T47D (cell line): ENCODE results near the gene MRPL43.

Experiments
- DNase-seq, 2 experiments: peaks; one replicate each; pipeline versions ENCODE4 v3.0.0 to v3.0.0-alpha.2; 2011 to 2012; ENCODE audit warnings: low read depth in 1 of 2, low spot score in 1 of 2
- JUND ChIP-seq: IDR thresholded peaks from 2 replicates; pipeline ENCODE4 v1.6.1; 2012; ENCODE audit warnings: low read depth
- in situ Hi-C: cut with HindIII; loops from 2 replicates; pipeline ENCODE4 v1.10.0; 2016; ENCODE audit warnings: low sequenced_read_pairs, low pct_unique_long_range_greater_than_20kb

Gene MRPL43

DNA sequence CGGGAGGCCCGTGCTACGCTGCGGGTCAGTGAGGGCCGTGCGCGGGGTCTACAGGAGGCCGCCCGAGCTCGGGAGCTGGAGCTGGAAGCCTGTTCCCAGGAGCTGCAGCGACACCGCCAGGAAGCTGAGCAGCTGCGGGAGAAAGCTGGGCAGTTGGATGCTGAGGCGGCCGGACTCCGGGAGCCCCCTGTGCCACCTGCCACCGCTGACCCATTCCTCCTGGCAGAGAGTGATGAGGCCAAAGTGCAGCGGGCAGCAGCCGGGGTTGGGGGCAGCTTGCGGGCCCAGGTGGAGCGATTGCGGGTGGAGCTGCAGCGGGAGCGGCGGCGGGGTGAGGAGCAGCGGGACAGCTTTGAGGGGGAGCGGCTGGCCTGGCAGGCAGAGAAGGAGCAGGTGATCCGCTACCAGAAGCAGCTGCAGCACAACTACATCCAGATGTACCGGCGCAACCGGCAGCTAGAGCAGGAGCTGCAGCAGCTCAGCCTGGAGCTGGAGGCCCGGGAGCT, 19.3 kb upstream of the MRPL43 start:
- DNase-seq, result no peak
- in situ Hi-C loops, result no loop called here
- TF ChIP-seq JUND, result no peak

DNA sequence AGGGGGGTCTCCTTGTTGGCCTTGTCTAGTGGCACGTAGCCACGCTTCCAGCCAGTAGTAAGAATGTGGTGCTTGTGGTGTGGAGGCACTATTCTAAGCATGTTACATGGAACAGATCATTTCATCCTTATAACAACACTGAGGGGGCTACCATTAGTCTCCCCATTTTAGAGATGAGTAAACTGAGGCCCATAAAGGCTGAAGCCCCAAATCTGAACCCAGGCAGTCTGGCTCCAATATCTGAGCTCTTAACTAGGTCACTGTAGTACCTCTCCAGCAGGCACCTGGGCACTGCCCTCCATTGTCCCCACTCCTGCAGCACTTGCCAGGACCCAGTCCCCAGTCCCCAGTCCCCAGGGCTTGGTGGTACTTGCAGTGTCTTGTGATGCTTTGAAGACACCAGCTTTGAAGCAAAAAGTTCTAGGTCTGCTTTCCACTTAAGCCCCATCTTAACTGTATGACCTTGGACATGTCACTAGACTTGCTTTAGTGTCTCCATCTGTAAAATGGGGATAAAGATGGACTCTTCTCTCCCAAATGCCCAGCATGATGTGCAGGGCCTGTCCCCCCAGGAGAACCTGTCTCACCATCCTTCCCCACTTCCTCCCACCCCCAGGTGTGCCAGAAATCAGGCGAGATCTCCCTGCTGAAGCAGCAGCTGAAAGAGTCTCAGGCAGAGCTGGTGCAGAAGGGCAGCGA, 18.7 kb upstream of the MRPL43 start:
- DNase-seq, result no peak
- in situ Hi-C loops, result no loop called here
- no peak for TF ChIP-seq JUND

DNA sequence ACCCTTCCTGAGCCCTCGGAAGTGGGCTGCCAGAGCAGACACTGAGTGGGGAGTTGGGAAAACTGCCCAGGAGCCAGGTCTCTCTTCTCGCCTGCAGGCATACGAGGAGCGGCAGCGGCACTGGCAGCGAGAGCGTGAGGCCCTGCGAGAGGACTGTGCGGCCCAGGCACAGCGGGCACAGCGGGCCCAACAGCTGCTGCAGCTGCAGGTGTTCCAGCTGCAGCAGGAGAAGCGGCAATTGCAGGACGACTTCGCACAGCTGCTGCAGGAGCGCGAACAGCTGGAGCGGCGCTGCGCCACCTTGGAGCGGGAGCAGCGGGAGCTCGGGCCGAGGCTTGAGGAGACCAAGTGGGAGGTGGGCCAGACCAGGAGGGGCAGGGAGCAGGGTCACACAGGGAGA, 18.1 kb upstream of the MRPL43 start:
- no peak for TF ChIP-seq JUND
- DNase-seq, result no peak
- in situ Hi-C loops, result no loop called here

DNA sequence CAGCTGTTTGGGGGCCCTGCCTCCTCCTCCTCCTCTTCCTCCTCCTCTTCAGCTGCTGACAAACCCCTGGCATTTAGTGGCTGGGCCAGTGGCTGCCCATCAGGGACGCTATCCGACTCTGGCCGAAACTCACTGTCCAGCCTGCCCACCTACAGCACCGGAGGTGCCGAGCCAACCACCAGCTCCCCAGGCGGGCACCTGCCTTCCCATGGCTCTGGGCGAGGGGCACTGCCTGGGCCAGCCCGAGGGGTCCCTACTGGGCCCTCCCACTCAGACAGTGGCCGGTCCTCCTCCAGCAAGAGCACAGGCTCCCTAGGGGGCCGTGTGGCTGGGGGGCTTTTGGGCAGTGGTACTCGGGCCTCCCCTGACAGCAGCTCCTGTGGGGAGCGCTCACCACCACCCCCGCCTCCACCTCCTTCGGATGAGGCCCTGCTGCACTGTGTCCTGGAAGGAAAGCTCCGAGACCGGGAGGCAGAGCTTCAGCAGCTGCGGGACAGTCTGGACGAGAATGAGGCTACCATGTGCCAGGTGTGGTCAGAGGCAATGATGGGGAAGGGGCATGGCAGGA, 16.4 kb upstream of the MRPL43 start:
- in situ Hi-C loops, result no loop called here
- TF ChIP-seq JUND, result no peak
- DNase-seq, result no peak

DNA sequence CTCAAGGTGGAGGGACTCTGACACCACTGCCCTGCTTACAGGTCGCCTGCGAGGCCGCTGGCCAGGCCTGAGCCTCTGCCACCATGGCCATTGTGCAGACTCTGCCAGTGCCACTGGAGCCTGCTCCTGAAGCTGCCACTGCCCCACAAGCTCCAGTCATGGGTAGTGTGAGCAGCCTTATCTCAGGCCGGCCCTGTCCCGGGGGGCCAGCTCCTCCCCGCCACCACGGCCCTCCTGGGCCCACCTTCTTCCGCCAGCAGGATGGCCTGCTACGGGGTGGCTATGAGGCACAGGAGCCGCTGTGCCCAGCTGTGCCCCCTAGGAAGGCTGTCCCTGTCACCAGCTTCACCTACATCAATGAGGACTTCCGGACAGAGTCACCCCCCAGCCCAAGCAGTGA, 15.2 kb upstream of the MRPL43 start:
- no peak for DNase-seq
- no peak for TF ChIP-seq JUND
- in situ Hi-C loops, result no loop called here

DNA sequence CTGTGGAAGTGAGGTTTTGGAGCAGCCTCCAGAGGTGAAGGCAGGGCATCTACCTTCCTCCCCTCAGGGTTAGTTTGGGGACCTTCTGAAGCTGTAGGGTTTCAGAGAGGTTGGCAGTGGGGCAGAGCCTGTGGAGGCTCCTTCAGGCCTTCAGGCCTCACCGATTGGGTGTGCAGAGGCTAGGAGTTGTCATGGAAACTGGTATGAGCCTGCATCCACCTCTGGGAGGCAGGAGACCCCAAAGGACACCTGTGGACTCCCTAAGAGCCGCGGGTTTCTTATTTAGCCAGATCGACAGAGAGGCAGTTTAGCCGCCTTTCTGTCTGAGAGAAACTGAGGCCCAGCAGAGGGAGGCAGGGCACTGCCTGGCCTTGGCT, 14.3 kb upstream of the MRPL43 start:
- in situ Hi-C loops, result no loop called here
- DNase-seq, result no peak
- TF ChIP-seq JUND, result no peak

DNA sequence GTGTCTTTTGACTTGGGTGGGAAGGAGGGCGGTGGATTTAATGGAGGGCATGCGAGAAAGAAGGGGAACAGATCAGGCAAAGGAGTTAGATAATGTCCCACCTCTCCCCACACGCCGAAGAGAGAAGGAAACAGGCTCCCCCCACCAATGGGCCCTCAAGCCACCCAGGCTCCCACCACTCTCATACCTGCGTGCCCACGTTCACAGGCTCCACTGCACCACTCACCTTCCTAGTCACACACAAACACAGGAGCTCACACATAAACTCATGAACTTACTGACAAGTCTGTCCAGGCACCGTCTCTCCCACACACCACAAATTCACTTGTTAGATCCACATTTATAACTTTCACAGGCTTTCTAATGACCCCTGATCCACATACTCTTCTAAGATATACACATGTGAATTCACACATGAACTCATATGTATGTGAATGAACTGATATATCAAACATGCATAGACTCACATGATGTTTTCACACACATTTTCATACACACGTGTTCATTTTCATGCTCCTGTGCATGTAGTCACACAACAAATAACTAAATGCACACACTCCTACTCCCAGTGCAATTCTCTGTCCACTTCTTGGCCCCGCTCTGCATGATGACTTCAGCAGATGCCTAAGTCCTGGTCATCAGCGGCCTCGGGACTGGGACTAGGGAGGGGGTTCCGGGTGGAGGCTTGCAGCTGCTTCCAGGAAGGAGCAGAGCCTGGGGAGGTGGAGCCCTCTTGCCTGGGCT, 13.8 kb upstream of the MRPL43 start:
- no peak for TF ChIP-seq JUND
- peak in 1 of 2 experiments; percentile 52 for DNase-seq
- in situ Hi-C loops, result no loop called here

DNA sequence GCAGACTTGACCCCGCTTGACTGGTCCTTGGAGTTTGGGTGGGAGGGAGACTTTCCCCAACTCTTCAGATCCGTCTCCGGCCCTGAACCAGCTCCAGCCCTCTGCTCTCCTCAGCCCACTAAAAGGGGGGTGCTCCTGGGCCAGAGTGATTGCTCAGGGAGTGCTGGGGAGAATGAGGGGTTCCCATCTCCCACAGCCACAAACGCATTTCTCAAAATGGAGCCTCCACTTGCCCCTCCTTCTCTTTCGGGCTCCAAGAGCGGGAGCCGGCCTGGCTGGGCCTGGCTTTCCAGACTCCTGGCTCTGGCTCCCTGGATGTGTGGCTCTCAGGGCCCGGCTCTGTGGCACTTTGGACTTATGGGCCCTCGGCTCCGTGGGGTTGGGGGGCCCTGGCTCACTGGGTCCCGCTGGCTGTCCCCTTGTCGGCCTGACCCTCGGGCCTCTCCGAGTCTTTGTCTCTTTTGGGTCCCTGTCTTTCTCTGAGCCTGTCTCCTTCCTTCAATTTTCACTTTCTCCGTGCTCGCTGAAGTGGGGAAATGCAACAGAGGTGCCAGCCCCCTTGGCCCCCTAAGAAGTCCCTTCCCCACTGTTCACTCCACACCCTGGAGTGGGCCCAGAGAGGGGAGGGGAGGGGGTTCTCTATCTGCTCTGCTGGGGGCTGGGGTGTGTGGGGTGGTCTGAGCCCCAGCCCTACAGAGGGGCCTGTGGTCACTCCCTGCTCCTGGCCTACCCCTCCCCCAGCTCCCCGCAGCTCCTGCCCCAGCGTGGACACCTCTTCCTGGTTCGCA, 13.0 kb upstream of the MRPL43 start:
- in situ Hi-C loops, result no loop called here
- DNase-seq, result peak; percentile 39 to 64
- no peak for TF ChIP-seq JUND

DNA sequence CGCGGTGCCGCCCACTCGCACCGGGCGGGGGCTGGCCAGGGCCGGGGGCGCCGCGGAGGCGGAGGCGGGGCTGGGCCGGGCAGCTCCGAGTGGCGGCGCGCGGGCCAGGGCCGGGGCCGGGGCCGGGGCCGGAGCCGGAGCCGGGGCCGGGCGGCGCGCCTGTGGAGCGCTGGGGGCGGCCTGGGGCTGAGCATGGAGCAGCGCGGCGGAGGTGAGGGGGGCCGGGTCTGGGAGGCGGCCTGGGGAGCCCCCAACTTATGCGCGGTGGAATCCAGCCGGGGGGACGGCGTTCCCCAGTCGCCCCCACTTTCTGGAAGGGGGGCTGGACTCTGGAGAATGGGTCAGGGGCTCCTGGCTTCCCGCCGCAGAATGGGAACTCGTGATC, 12.4 kb upstream of the MRPL43 start, which contains the start of gene LZTS2:
Gene LZTS2, plus strand, starts transcription at position 67 of the 385 bp plus-strand sequence. CDS start 2,731 bp downstream, outside the sequence.
- no peak for TF ChIP-seq JUND
- in situ Hi-C loops, result no loop called here
- peak in 1 of 2 experiments; percentile 68 for DNase-seq

DNA sequence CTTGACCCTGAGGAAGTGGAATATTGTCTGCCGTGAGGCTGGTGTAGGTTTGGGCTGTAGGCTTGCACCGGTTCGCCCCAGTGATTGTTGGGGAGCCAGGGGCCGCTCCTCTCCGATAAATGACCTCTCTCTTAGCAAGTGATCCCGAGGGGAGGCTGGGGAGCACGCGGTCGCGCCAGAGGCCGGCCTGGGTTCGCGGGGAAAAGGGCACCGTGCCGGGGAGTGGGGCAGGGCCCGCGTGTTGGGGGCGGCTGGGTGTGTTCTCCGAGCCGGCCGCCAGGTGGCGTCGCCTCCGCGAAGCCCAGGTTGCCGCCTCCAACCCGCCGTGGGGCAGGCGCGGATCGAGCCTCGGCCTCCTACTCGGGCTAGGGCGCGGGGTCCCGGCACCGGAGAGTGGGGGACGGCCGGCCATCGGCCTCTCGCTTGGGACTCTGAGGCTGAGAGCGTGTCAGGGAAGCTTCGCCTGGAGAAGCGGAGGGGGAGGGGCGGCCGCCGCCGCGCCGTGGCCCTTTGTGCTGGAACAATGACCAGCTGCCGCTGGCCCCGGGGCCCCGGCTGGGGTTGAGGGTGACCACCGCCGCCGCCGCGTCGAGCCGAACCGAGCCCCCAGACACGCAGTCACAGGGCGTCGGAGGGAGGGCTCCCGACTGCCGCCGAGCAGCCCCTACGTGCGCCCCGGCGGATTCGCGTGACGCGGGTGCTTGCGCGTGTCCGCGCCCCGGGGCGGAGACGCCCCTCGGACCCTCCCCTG, 11.9 kb upstream of the MRPL43 start:
- in situ Hi-C loops, result no loop called here
- peak; percentile 87 to 93 for DNase-seq
- no peak for TF ChIP-seq JUND

DNA sequence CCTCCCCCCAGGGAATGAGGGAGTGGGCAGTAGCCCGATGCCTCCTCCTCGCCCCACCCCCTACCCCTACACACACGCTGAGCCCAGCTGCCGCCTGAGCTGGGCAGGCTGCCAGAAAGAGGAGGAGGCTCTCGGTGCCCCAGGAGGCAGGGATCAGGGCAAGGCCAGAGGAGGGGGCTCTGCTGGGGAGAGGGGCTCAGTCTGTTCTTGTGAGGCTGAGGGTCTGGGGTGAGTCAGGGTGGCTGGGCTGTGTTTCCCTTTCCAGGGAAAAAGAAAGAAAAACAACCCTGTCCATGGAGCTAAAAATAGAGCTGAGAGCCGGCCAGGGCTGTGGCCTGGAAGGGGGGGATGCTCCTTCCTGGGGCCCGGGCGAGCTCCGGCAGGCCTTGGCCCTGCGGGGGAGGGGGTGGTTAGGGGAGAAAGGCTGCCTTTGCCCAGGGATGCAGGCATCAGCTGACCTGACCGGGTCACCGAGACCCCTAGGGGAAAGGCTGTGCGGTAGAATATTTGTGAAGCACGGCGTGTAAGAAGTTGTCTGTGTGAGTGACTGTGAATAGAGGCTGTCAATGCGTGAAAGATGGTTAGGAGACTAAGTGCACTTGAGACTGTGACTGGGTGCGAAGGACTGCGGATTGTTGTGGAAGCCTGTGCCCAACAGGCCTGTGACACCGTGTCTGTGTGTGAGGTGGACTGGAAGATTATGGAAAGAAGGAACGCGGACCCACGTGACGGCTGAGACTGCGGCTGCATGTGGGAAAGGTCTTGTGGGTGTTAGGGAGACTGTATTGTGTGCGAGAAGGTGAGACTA, 11.1 kb upstream of the MRPL43 start:
- in situ Hi-C loops, result no loop called here
- TF ChIP-seq JUND, result no peak
- DNase-seq, result peak; percentile 85 to 90
